ENCODE results near the gene PRSS27. TPM values are rescaled to one million over a fixed set of nuclear protein-coding genes. Genes with fewer than 3 reads are reported as not detected.

Gene PRSS27
- total RNA-seq, 2 donors from 2014 or later: 2.1 TPM; not detected in 1

DNA sequence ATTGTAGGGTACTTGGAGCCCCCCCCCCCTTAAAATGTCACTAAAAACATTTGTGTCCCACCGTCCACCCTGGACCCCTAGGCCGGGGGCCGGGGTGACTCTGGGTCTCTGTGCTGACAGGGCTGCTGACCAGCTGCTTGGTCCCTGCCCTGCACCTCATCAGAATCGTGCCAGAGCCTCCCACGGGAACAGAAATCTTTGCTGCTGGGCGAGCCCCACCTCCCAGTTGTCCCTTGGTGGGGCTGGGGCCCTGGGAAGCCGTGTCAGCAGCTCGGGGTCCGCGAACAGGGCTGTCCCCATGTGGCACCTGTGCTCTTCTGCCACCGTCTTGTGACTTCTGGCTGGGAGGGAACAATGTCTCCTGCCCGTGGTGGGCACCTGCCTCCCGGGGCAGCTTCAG is 19.2 kb downstream of the PRSS27 start:
- Histone ChIP-seq H3K36me3 (replicated peaks in 1 of 2; ENCODE audit: insufficient read depth in 1 of 2, low read depth in 2 of 2) (peaks cover 8 to 22% of the 10 kb centered on the region in 2 donors), H3K27me3 (no peaks in the 10 kb centered on the region), H3K27ac (no peak overlapping the region), H3K4me3 (no peak overlapping the region), H3K4me1 (no peaks in the 10 kb centered on the region), H3K9me3 (no peaks in the 10 kb centered on the region)
- DNase-seq (no peak), ATAC-seq (no peak)
- intact Hi-C loops (cut with DNase I): no loop called here
- WGBS, 2 donors: 81 to 82% methylated on average over 8 to 13 of the region's 13 CpGs
- TF ChIP-seq CTCF (IDR thresholded peaks at IDR 0.05) (no peak), POLR2A (IDR thresholded peaks at IDR 0.05) (no peak)

DNA sequence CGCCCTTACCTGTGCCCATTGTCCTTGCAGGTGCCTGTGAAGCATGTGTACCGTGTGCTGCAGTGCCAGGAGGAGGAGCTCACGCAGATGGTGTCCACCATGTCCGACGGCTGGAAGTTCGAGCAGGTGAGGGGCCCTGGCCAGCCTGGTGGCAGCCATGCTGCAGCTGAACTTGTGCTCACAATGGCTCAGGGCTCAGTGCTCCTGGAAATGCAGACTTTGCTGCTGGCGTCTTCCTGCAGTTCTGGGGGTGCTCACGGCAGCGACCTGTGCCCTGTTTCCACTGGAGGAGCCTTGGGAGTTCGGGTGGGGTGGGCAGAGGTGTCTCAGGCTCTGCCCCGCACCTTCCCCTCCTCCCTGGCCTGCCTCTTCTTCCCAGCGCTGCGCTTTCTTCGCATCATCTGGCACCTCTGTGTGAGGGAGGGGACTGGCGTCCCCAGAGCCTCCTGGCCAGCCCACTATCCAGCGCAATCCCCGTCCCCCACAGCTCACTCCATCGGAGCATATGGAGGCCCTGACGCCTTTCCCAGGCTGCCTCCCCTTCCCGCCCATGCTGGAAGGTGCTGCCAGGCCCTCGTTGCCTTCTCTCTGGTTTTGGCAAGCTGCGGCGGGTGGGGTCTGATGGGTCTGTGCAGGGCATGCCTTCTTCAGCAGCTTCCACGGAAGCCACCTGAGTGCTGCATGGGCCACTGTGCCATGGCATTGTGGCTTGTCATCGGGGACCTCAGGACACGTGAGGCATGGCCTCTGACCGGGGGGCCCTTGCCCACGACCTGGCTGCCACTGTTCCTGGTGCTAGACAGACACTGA is 20.0 kb downstream of the PRSS27 start:
- no peak for ATAC-seq
- intact Hi-C loops (cut with DNase I): no loop called here
- 90 to 91% methylated on average over 11 to 25 of the region's 28 CpGs for WGBS, 2 donors
- no peaks in the 10 kb centered on the region for H3K9me3 ChIP-seq
- no peak overlapping the region for H3K4me3 ChIP-seq
- peaks cover 8 to 22% of the 10 kb centered on the region in 2 donors for H3K36me3 ChIP-seq (replicated peaks in 1 of 2; ENCODE audit: insufficient read depth in 1 of 2, low read depth in 2 of 2)
- H3K4me1 ChIP-seq: no peaks in the 10 kb centered on the region
- no peaks in the 10 kb centered on the region for H3K27me3 ChIP-seq
- no peak for DNase-seq
- TF ChIP-seq POLR2A (IDR thresholded peaks at IDR 0.05): no peak
- TF ChIP-seq CTCF (IDR thresholded peaks at IDR 0.05): no peak
- H3K27ac ChIP-seq: no peak overlapping the region

DNA sequence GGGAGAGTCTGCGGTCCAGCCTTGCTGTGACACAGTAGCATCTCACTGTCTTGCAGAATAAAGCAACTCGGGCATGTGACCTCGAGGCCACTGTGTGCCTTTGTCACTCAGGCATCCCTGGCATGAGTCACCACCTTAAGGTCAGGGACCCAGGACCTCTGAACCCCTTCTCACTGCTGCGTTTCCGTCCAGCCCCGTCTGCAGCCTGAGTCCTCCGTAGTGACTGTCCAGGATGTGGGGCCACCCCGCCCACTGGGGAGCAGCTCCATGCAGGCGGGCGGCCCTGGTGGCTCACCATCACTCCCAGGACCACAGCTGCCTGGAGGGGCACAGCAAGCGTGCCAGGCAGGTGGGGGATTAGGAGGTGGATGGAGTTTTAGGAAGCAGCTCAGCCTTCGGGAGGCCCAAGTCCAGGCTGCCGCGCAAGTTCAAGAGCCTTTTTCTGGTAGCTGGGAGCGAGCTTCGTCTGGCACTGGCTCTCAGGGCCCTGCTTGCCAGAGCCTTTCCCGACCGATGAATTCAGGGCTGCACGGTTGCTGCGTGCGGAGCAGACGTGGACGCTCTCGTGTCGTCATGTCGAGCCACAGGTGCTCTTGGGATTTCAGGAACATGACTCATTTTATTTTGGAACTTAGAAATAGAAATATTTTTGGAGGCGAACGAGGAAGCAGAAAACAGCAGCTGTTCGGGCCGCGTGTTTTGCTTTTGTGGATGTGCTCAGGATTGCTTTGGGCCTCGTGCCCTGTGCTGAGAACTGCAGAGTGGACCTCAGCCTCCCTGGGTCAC is 20.9 kb downstream of the PRSS27 start:
- TF ChIP-seq CTCF (IDR thresholded peaks at IDR 0.05) (no peak), POLR2A (IDR thresholded peaks at IDR 0.05) (no peak)
- Histone ChIP-seq H3K27ac (no peak overlapping the region), H3K36me3 (replicated peaks in 1 of 2; ENCODE audit: insufficient read depth in 1 of 2, low read depth in 2 of 2) (peaks cover 8 to 22% of the 10 kb centered on the region in 2 donors), H3K27me3 (no peaks in the 10 kb centered on the region), H3K9me3 (no peaks in the 10 kb centered on the region), H3K4me3 (no peak overlapping the region), H3K4me1 (no peaks in the 10 kb centered on the region)
- DNase-seq (no peak), ATAC-seq (no peak)
- WGBS, 2 donors: 84 to 89% methylated on average over 16 to 32 of the region's 32 CpGs
- intact Hi-C loops (cut with DNase I): no loop called here

DNA sequence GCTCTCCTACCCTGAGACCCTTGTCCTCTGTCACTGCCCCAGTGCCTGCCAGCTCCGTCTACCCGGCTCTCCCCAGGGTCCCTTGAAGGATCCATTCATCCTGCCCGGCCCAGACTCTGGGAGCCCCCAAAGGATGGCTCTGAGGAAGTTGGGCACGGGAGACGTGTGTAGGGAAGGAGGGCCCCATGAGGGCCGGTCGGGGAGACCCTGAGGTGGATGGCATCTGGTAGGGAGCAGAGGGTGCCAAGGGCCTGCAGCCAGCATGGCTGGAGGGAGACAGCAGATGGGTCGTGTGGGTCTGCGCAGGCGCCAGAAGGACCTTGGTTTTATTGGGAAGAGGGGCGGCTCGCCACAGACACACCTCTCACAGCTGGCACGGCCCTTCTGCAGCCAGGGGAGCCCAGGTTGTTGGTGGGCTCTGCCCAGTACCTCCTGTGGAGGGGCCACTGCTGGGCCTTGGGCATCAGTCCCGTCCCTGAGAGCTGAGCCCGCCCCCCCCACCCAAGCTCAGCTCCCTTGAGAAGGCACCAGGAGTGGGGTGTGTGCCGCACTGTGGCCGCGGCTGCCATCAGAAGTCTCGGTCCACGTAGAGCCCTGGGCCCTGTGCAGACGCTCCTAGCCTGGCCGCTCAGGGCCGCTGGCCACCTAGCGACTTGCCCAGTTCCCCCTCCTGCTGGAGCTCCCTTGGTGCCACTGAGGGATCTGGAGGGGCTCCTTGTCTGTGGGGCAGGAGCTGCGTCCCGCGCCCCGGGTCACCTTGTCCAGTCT is 21.7 kb downstream of the PRSS27 start:
- Histone ChIP-seq H3K27me3 (no peaks in the 10 kb centered on the region), H3K27ac (no peak overlapping the region), H3K4me1 (no peaks in the 10 kb centered on the region), H3K9me3 (no peaks in the 10 kb centered on the region), H3K4me3 (no peak overlapping the region), H3K36me3 (replicated peaks in 1 of 2; ENCODE audit: insufficient read depth in 1 of 2, low read depth in 2 of 2) (peaks cover 8 to 22% of the 10 kb centered on the region in 2 donors)
- ATAC-seq (no peak), DNase-seq (no peak)
- TF ChIP-seq CTCF (IDR thresholded peaks at IDR 0.05): no peak
- no peak for TF ChIP-seq POLR2A (IDR thresholded peaks at IDR 0.05)
- intact Hi-C loops (cut with DNase I): no loop called here
- 90 to 95% methylated on average over 13 to 24 of the region's 28 CpGs for WGBS, 2 donors
